Measurements from ENCODE around the gene CXADR.
"Not testable (repeated sequence)": the region's sequence is repeated elsewhere in the genome, so short reads cannot be mapped to it uniquely, and the experiment has no call there.

Gene CXADR

DNA sequence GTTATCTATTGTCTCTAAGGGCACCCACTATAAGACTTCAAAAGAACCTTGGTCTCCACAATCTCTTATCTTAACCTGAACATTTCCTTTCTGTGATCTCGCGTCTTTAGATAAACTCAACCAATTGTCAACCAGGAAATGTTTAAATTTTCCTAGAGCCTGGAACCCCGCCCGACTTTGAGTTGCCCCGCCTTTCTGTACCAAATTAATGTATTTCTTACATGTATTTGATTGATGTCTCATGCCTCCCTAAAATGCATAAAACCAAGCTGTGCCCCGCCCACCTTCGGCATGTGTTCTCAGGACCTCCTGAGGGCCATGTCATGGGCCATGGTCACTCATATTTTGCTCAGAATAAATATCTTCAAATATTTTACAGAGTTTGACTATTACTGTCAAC lies 5.9 kb upstream of the CXADR start:
- TF ChIP-seq, protein P1, sequence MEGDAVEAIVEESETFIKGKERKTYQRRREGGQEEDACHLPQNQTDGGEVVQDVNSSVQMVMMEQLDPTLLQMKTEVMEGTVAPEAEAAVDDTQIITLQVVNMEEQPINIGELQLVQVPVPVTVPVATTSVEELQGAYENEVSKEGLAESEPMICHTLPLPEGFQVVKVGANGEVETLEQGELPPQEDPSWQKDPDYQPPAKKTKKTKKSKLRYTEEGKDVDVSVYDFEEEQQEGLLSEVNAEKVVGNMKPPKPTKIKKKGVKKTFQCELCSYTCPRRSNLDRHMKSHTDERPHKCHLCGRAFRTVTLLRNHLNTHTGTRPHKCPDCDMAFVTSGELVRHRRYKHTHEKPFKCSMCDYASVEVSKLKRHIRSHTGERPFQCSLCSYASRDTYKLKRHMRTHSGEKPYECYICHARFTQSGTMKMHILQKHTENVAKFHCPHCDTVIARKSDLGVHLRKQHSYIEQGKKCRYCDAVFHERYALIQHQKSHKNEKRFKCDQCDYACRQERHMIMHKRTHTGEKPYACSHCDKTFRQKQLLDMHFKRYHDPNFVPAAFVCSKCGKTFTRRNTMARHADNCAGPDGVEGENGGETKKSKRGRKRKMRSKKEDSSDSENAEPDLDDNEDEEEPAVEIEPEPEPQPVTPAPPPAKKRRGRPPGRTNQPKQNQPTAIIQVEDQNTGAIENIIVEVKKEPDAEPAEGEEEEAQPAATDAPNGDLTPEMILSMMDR (conservative IDR thresholded peaks at IDR 0.05), result no peak
- H3K27ac ChIP-seq, result no peak overlapping the region

DNA sequence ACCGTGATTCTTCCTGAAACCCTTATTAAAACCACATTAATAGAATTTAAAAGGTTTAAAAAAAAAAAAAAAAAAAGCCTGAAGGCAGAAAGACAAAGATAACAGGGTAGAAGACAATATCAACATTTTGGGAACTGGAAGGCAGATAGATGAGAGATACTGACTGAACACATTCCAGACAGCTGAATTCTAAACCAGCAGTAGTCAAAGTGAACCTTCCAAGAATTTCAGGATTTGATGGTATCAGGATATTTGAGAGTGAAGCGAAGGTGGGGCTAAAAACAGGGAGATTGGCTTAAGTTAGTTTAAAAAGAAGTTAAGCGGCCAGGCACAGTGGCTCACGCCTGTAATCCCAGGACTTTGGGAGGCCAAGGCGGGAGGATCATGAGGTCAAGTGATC lies 5.3 kb upstream of the CXADR start:
- TF ChIP-seq, protein P1 (conservative IDR thresholded peaks at IDR 0.05), result no peak

DNA sequence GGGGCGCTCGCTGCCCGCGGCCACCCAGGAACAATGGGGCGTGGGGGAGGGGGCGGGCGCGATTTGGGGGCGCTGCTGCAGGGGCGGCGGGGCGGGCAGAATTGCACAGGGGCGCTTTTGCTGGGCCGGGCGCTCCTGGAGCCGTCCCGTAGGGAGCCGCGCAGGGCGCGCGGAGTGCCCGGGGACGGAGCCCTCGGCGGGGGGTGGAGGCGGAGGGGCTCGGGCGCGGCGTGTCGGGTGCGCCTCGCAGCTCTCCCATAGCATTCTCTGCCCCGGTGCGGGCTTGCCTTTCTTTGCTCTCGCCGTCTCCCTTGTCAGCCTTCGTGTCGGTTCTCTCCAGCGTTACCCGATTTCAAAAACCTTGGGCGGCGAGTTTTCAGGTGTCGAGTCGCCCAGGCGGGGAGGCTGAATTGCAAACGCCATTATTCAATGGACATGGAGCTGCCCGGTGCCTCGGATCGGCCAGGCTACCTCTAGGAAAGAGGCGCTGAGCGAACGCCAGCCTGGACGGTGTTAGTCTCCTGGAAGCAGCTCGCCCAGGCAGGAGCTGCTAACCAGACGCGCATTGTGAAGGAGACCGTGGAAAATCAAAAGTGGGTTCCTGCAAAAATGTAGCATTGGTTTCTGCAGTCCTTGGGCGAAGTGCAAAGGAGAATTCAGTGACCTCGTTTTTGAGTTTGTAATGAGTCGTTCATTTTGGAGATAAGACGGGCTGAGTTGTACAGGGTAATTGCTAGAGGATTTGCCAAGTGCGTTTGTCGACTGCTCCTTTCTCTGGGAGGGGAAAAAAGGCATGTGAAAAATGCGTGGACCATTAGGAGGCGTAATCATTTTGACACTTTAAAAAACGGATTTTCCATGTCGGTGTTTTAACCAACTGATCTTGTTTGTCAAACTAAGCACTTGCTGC lies 626 bp downstream of the CXADR start:
- peak overlapping the region; percentile 97 for H3K27ac ChIP-seq
- TF ChIP-seq, protein P1 (conservative IDR thresholded peaks at IDR 0.05), result peak; percentile 54

More for the DNA sequence above, 5.3 kb upstream of the CXADR start:
- H3K27ac ChIP-seq, result no peak overlapping the region

GRCh38 chr21:17514124-17514845 lies 1.4 kb downstream of the CXADR start:
- TF ChIP-seq, protein P1 (conservative IDR thresholded peaks at IDR 0.05), result no peak
- peak overlapping the region; percentile 97 for H3K27ac ChIP-seq

DNA sequence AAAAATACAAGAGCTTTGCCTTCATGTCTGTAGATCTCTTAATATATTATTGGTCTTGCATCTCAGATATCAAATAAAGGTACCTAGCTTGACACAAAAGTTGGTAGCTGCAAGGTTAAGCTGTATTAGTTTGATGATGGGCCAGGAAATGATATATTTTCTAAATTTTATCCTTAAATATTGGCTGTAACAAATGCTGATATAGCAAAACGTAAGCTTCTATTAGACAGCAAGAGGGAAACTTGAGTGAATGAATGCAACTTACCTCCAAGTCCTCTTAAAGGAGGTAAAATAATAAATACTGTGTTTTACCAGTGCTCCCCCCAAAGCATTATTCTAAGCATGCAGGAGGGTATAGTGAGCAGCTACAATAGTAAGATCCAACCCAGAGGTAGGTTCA lies 4.2 kb downstream of the CXADR start:
- H3K27ac ChIP-seq, result not testable (repeated sequence)

DNA sequence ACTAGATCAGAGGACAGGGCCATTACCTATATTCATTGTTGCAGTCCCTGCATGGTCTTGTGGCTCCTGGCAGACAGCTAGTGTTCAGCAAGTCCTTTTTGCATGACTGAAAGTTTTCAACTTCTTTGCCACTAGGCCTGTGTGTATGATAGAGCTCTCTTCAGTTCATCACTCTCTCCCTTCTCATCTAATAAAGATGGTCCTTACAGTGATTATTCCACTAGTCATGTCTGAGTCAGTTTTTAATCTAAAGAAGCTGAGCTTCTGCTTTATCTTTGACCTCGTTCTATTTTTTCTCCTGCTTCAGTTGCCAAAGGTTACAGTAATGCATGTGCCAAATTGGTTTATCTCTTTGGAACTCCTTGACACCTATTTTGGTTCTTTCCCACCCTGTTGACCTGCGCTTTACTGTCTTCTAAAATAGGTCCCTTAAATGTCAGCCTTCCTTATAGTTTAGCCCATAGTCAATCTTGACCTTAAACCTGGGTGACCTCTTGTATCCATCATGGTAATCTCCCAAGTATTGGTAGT lies 6.4 kb downstream of the CXADR start:
- TF ChIP-seq, protein P1 (conservative IDR thresholded peaks at IDR 0.05), result no peak
- no peak overlapping the region for H3K27ac ChIP-seq

DNA sequence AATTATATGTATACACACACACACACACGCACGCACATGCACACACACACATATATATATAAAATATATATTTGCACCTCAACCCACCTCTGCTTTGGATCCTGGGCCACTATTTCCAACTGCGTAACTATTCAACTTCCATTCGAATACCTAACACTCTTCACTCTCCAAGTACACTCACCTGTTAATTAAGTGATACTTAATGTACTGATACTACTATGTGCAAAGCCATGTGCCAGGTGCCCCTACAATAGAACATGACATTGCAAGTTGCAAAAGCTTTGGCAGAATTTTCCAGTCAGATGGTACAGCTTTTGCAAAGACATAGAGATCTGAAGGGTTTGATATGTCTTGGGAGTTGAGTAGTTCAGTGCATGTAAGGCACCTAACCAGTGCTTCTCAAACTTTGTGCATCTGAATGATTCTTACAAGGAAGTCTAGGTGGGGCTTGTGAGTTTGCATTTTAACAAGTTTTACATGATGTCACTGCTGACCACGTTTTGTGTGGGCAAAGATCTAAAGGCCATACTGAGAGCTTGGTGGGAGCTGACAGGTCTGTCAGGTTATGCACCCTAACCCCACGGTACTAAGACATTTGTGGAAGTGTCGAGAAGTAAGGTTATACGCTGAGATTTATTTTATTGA lies 7.2 kb downstream of the CXADR start:
- no peak overlapping the region for H3K27ac ChIP-seq
- TF ChIP-seq, protein P1 (conservative IDR thresholded peaks at IDR 0.05), result no peak
